KMS-11 (cell line): ENCODE measurements around the gene SORCS2.

Source experiments
- H2AFZ ChIP-seq: fragments of 200-600 bp; sonication (generic); 2 replicates; pipeline ENCODE4 v1.6.1; 2016; ENCODE audit warnings: antibody characterized with exemption, mixed run types, low read depth
- H3K27ac ChIP-seq: fragments of 200-600 bp; sonication (generic); 2 replicates; pipeline ENCODE4 v1.6.1; 2016; ENCODE audit warnings: mild to moderate bottlenecking, mixed run types
- H3K27me3 ChIP-seq: fragments of 200-600 bp; sonication (generic); 2 replicates; pipeline ENCODE4 v1.6.1; 2017; ENCODE audit warnings: mild to moderate bottlenecking, low read depth, mixed run types, moderate library complexity; ENCODE audit not compliant: insufficient read depth
- H3K36me3 ChIP-seq: fragments of 200-600 bp; sonication (generic); 2 replicates; pipeline ENCODE4 v1.6.1; 2017; ENCODE audit warnings: mild to moderate bottlenecking, mixed run types; ENCODE audit not compliant: insufficient read depth
- H3K4me1 ChIP-seq: fragments of 200-600 bp; sonication (generic); 2 replicates; pipeline ENCODE4 v1.6.1; 2016; ENCODE audit warnings: mild to moderate bottlenecking, low read depth, mixed run types; ENCODE audit not compliant: poor library complexity, severe bottlenecking
- H3K4me2 ChIP-seq: fragments of 200-600 bp; sonication (generic); 2 replicates; pipeline ENCODE4 v1.7.0; 2016; ENCODE audit warnings: mild to moderate bottlenecking, mixed run types
- H3K4me3 ChIP-seq: fragments of 200-600 bp; sonication (generic); IDR thresholded peaks from 2 replicates; pipeline ENCODE4 v1.6.1; 2017; ENCODE audit warnings: low read depth, low read length, mixed read lengths; ENCODE audit not compliant: insufficient read depth
- H3K79me2 ChIP-seq: fragments of 200-600 bp; sonication (generic); 2 replicates; pipeline ENCODE4 v1.6.1; 2016; ENCODE audit warnings: low read depth, mixed run types; ENCODE audit not compliant: insufficient read depth
- H3K9ac ChIP-seq: fragments of 200-600 bp; sonication (generic); 2 replicates; pipeline ENCODE4 v1.6.1; 2016; ENCODE audit warnings: mild to moderate bottlenecking, mixed run types
- H4K20me1 ChIP-seq: fragments of 200-600 bp; sonication (generic); 2 replicates; pipeline ENCODE4 v1.6.1; 2016; ENCODE audit warnings: mild to moderate bottlenecking, mixed run types; ENCODE audit not compliant: insufficient read depth
- TF ChIP-seq, protein P1 (sequence below): fragments of 200-600 bp; sonication (generic); conservative IDR thresholded peaks from 2 replicates; pipeline ENCODE4 v1.6.1; 2017; ENCODE audit warnings: low read depth, mild to moderate bottlenecking, antibody characterized with exemption, low read length, moderate library complexity, mixed read lengths

SORCS2 gene

DNA sequence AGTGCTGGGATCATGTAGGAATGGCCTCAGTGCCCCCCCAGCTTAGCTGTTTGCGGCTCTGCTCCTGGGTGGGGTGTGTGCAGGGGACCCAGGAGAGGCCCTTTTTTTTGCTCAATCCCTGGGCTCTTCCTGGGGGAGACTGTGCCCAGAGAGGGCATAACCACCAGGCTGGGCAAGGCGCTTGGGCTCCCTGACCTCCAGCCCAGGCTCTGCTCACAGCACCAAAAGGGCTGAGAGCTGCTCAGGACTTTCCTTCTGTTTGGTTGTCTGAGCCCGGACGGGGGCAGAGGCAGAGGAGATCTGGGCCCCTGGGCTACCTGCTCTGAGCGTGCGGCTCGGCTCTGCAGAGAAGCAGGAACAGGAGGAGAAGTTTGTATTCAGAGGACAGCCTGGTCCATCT, 177.7 kb downstream of the SORCS2 start:
- Histone ChIP-seq H3K27ac (no peak overlapping the region), H3K36me3 (no peaks in the 10 kb centered on the region), H3K79me2 (no peaks in the 10 kb centered on the region), H3K4me1 (no peaks in the 10 kb centered on the region), H3K4me2 (no peak overlapping the region), H4K20me1 (no peaks in the 10 kb centered on the region), H2AFZ (no peak overlapping the region), H3K27me3 (peaks cover 5% of the 10 kb centered on the region; the same call in 1 of the 2 replicates), H3K4me3 (no peak overlapping the region), H3K9ac (no peak overlapping the region)
- TF ChIP-seq, protein P1, sequence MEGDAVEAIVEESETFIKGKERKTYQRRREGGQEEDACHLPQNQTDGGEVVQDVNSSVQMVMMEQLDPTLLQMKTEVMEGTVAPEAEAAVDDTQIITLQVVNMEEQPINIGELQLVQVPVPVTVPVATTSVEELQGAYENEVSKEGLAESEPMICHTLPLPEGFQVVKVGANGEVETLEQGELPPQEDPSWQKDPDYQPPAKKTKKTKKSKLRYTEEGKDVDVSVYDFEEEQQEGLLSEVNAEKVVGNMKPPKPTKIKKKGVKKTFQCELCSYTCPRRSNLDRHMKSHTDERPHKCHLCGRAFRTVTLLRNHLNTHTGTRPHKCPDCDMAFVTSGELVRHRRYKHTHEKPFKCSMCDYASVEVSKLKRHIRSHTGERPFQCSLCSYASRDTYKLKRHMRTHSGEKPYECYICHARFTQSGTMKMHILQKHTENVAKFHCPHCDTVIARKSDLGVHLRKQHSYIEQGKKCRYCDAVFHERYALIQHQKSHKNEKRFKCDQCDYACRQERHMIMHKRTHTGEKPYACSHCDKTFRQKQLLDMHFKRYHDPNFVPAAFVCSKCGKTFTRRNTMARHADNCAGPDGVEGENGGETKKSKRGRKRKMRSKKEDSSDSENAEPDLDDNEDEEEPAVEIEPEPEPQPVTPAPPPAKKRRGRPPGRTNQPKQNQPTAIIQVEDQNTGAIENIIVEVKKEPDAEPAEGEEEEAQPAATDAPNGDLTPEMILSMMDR = no peak

DNA sequence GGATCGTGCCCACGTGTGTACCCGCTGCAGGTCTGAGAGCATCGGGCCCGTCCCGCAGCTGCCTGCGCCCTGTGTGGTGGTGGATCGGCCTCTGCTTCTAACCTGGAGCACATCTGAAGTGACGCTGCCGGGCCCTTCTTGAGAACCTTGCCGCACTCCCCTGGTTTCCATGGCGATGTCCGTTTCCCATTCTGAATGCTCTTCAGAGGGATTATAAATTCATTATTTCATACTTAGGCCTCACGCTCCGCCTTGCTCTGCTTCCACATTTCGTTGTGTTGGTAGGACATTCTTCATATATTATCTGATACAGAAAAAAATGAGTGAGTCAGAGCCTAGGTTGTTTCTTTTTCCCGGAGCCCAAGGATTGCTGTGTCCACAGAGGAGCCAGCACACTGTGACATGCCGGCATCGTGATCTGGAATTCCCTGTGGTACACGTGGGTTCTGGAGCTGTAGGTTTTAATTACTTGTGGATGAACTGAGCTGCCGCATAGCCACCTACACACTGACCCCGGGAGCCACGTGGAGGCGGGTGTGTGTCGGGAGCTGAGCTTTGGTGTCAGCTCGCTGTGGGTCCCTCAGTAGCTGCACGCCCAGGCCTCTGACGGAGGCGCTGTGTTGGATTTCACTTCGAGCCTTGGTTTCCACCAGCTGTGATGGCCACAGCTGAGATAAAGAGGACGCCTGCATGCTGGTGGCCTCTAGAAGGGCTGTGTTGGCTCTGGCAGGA, 179.0 kb downstream of the SORCS2 start:
- Histone ChIP-seq H3K27me3 (peaks cover 5% of the 10 kb centered on the region; the same call in 1 of the 2 replicates), H3K36me3 (no peaks in the 10 kb centered on the region), H3K4me3 (no peak overlapping the region), H4K20me1 (no peaks in the 10 kb centered on the region), H3K4me1 (no peaks in the 10 kb centered on the region), H3K79me2 (no peaks in the 10 kb centered on the region), H3K9ac (no peak overlapping the region), H3K4me2 (no peak overlapping the region), H2AFZ (no peak overlapping the region), H3K27ac (no peak overlapping the region)
- TF ChIP-seq, protein P1 = no peak

DNA sequence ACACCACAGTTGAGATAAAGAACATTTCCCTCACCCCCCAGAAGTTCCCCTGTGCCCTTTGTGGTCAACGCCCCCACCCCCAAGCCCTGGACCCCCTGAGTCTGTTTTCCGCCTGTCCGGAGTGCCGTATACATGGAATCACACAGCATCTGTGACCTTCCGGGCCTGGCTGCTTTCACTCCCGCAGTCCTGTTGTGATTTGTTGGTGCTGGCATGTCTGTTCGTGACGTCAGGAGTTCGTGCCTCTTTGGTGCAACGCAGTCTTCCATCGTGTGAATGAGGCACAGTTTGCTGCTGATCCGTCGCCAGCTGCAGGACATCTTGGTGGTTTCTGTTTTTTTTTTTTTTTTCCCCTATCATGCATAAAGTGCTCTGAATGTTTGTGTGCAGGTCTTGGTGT, 180.3 kb downstream of the SORCS2 start:
- H3K4me2 ChIP-seq = no peak overlapping the region
- H3K4me3 ChIP-seq = no peak overlapping the region
- no peak overlapping the region for H3K27ac ChIP-seq
- H3K27me3 ChIP-seq = peaks cover 5% of the 10 kb centered on the region; the same call in 1 of the 2 replicates
- H3K79me2 ChIP-seq = no peaks in the 10 kb centered on the region
- TF ChIP-seq, protein P1 = no peak
- no peaks in the 10 kb centered on the region for H3K4me1 ChIP-seq
- no peak overlapping the region for H3K9ac ChIP-seq
- H3K36me3 ChIP-seq = no peaks in the 10 kb centered on the region
- no peak overlapping the region for H2AFZ ChIP-seq
- H4K20me1 ChIP-seq = no peaks in the 10 kb centered on the region

DNA sequence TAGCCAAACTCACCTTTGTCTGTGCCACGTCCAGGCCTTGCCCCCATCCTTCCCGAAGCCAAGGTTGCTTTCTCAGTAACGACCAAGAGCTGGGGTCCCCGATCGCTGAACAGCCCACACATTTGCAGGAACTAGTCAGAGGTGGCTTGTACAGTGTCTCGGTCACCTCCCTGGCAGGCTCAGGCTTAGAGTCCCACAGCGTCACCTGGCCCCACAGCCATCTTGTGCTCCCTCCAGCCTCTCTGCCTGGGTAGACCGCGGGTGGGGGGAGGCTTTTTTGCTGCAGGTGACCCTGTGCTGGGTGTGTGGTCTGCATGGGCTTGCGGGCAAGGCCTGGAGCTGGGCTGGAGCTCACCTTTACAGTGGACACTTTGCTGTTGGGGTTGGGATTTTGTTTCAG, 182.2 kb downstream of the SORCS2 start:
- Histone ChIP-seq H3K36me3 (no peaks in the 10 kb centered on the region), H3K4me1 (no peaks in the 10 kb centered on the region), H3K9ac (no peak overlapping the region), H4K20me1 (no peaks in the 10 kb centered on the region), H2AFZ (no peak overlapping the region), H3K27ac (no peak overlapping the region), H3K27me3 (peaks cover 3% of the 10 kb centered on the region; the same call in 1 of the 2 replicates), H3K4me2 (no peak overlapping the region), H3K79me2 (no peaks in the 10 kb centered on the region), H3K4me3 (no peak overlapping the region)
- TF ChIP-seq, protein P1 = no peak
